MCF 10A (cell line): ENCODE measurements around the gene GNB1. TPM values are rescaled to one million over a fixed set of nuclear protein-coding genes. Genes with fewer than 3 reads are reported as not detected.
A peak's percentile ranks its signal among the peaks of the same experiment; 100 is the strongest.

Source experiments
- BruUV-seq: library from RNA; stranded (reverse); fragments of 400-500 nt; replicated peaks from 2 replicates; lab custom pipeline; 2021; lab: Mats Ljungman, UMichigan
- CTCF ChIA-PET: fragments of 300-600 bp; sonication (Branson Sonifier 250); formaldehyde crosslinking; extraction: SDS; loops from one replicate; lab custom pipeline; 2021; ENCODE audit warnings: antibody characterized with exemption, inconsistent platforms; lab: Yijun Ruan, JAX
- POLR2A ChIA-PET: fragments of 300-600, 350-650 bp; sonication (Branson Sonifier 250); formaldehyde crosslinking; extraction: SDS; loops from one replicate; lab custom pipeline; 2020; ENCODE audit warnings: antibody characterized with exemption, inconsistent platforms; lab: Yijun Ruan, JAX
- DNase-seq: peaks from one replicate; pipeline ENCODE4 v3.0.0-alpha.2; 2018; ENCODE audit not compliant: unreplicated experiment
- H3K27ac Mint-ChIP-seq: one replicate; pipeline ENCODE4 v1.8.0; 2022; ENCODE audit warnings: mild to moderate bottlenecking, low read depth, mixed read lengths; ENCODE audit not compliant: unreplicated experiment
- H3K27me3 Mint-ChIP-seq: one replicate; pipeline ENCODE4 v1.8.0; 2022; ENCODE audit warnings: mixed read lengths; ENCODE audit not compliant: insufficient read depth, unreplicated experiment
- H3K36me3 Mint-ChIP-seq: one replicate; pipeline ENCODE4 v1.8.0; 2022; ENCODE audit warnings: mild to moderate bottlenecking, moderate library complexity, mixed read lengths; ENCODE audit not compliant: insufficient read depth, unreplicated experiment
- H3K4me1 Mint-ChIP-seq: one replicate; pipeline ENCODE4 v1.8.0; 2022; ENCODE audit warnings: mixed read lengths; ENCODE audit not compliant: insufficient read depth, unreplicated experiment
- H3K4me3 Mint-ChIP-seq: one replicate; pipeline ENCODE4 v1.8.0; 2022; ENCODE audit warnings: mild to moderate bottlenecking, moderate library complexity, mixed read lengths; ENCODE audit not compliant: unreplicated experiment
- H3K9me3 Mint-ChIP-seq: one replicate; pipeline ENCODE4 v1.8.0; 2022; ENCODE audit warnings: mixed read lengths; ENCODE audit not compliant: unreplicated experiment
- CTCF ChIP-seq: fragments of 200-600 bp; IDR thresholded peaks from one replicate; pipeline ENCODE4 v1.8.0; 2022; ENCODE audit warnings: antibody characterized with exemption, mild to moderate bottlenecking; ENCODE audit not compliant: unreplicated experiment
- intact Hi-C: fragments of 100-400 bp; cut with micrococcal nuclease; formaldehyde crosslinking; loops from 2 replicates; pipeline ENCODE4 v1.14.1; 2022
- total RNA-seq: library from RNA; stranded (reverse); gene quantifications from 2 replicates; pipeline ENCODE4 v1.2.3, GENCODE V29; 2022

The GNB1 gene
- total RNA-seq, 1 experiment from 2014 or later: 430 TPM

- Mint-ChIP-seq H3K4me1 (peaks cover 43% of the 10 kb centered on the region), H3K27me3 (no peaks in the 10 kb centered on the region), H3K36me3 (peaks cover 91% of the 10 kb centered on the region), H3K4me3 (no peak overlapping the region), H3K9me3 (no peaks in the 10 kb centered on the region), H3K27ac (no peak overlapping the region)
- BruUV-seq: no TSS peak
- ChIA-PET CTCF (interaction anchor here (0.6 kb wide), 1 partner anchor 91 kb away, joined by 3 read pairs; no protein-coding TSS in a partner anchor), POLR2A (interaction anchor here (1.1 kb wide), 1 partner anchor 19 kb away, joined by 3 read pairs; no protein-coding TSS in a partner anchor)
- intact Hi-C loops: no loop called here
- DNase-seq: no peak
- TF ChIP-seq CTCF: no peak
Observed at GRCh38 chr1:1760715-1761114, 130.2 kb downstream of the GNB1 start.

- Mint-ChIP-seq H3K9me3 (no peaks in the 10 kb centered on the region), H3K4me3 (no peak overlapping the region), H3K27ac (no peak overlapping the region), H3K4me1 (peaks cover 43% of the 10 kb centered on the region), H3K36me3 (peaks cover 91% of the 10 kb centered on the region), H3K27me3 (no peaks in the 10 kb centered on the region)
- TF ChIP-seq CTCF: no peak
- no peak for DNase-seq
- no TSS peak for BruUV-seq
- ChIA-PET POLR2A (interaction anchor here (1.1 kb wide), 1 partner anchor 20 kb away, joined by 3 read pairs; no protein-coding TSS in a partner anchor), CTCF (no interaction called here)
- intact Hi-C loops: no loop called here
Observed at GRCh38 chr1:1760345-1760650, 130.6 kb downstream of the GNB1 start.

GRCh38 chr1:1759456-1760344 lies 131.2 kb downstream of the GNB1 start:
- DNase-seq: no peak
- Mint-ChIP-seq H3K4me1 (peaks cover 43% of the 10 kb centered on the region), H3K27ac (peak overlapping the region; percentile 64), H3K9me3 (no peaks in the 10 kb centered on the region), H3K4me3 (peak overlapping the region; percentile 55), H3K27me3 (no peaks in the 10 kb centered on the region), H3K36me3 (peaks cover 91% of the 10 kb centered on the region)
- ChIA-PET POLR2A (interaction anchor here (0.5 to 2.5 kb wide), 4 partner anchors 17 to 25 kb away, joined by 3 to 14 read pairs (median 6); no protein-coding TSS in a partner anchor), CTCF (interaction anchor here (0.6 kb wide), 1 partner anchor 387 kb away, joined by 4 read pairs; no protein-coding TSS in a partner anchor)
- no peak for TF ChIP-seq CTCF
- intact Hi-C loops: no loop called here
- no TSS peak for BruUV-seq
